ENCODE measurements around the gene ERC2.

- TF ChIP-seq ZNF577 (CRISPR knock-in tag; IDR thresholded peaks at IDR 0.05; ENCODE audit: borderline replicate concordance, low read depth) (no peak), ZNF331 (CRISPR knock-in tag; IDR thresholded peaks at IDR 0.05) (no peak), MYNN (CRISPR knock-in tag; IDR thresholded peaks at IDR 0.05; ENCODE audit: low read depth) (no peak), POLR2AphosphoS5 (IDR thresholded peaks at IDR 0.05; ENCODE audit: low read depth, low read length) (no peak), SUZ12 (IDR thresholded peaks at IDR 0.05; ENCODE audit: low read depth, low read length) (no peak), XRCC5 (optimal IDR thresholded peaks at IDR 0.05; ENCODE audit: low read length) (no peak), ARNTL (CRISPR knock-in tag; IDR thresholded peaks at IDR 0.05) (no peak), HMGXB4 (CRISPR knock-in tag; IDR thresholded peaks at IDR 0.05; ENCODE audit: borderline replicate concordance in 1 of 2, low read depth in 1 of 2) (no peak), EP300 (IDR thresholded peaks at IDR 0.05; ENCODE audit: low read depth in 2 of 2, low read length in 2 of 2) (no peak), EP300 (CRISPR knock-in tag; IDR thresholded peaks at IDR 0.05; ENCODE audit: borderline replicate concordance) (no peak), TP53 (CRISPR knock-in tag; conservative IDR thresholded peaks at IDR 0.05) (no peak)
These were observed 531.0 kb downstream of the ERC2 start for GRCh38 chr3:55937301-55937700.
